Putamen (tissue), 1 donor: ENCODE data around the gene PATL2.
"Not testable (repeated sequence)": the region's sequence is repeated elsewhere in the genome, so short reads cannot be mapped to it uniquely, and the experiment has no call there.

Experiments
- DNase-seq: peaks from one replicate; pipeline ENCODE4 v3.0.0-alpha.2; 2016; ENCODE audit warnings: low spot score

Gene PATL2

GRCh38 chr15:44711096-44711742 lies at the start of gene PATL2, which contains the start of gene B2M:
Gene PATL2 (minus strand): TSS chr15:44711323. CDS start chr15:44676490, 34,833 bp downstream.
Gene B2M (plus strand): TSS chr15:44711517. CDS start chr15:44711547, 30 bp downstream.
- DNase-seq: peak; percentile 96

GRCh38 chr15:44753345-44753744 lies 42.2 kb upstream of the PATL2 start:
- DNase-seq: no peak

DNA sequence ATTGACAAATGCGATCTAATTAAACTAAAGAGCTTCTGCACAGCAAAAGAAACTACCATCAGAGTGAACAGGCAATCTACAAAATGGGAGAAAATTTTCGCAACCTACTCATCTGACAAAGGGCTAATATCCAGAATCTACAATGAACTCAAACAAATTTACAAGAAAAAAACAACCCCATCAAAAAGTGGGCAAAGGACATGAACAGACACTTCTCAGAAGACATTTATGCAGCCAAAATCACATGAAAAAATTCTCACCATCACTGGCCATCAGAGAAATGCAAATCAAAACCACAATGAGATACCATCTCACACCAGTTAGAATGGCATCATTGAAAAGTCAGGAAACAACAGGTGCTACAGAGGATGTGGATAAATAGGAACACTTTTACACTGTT lies 32.3 kb upstream of the PATL2 start:
- DNase-seq: not testable (repeated sequence)

DNA sequence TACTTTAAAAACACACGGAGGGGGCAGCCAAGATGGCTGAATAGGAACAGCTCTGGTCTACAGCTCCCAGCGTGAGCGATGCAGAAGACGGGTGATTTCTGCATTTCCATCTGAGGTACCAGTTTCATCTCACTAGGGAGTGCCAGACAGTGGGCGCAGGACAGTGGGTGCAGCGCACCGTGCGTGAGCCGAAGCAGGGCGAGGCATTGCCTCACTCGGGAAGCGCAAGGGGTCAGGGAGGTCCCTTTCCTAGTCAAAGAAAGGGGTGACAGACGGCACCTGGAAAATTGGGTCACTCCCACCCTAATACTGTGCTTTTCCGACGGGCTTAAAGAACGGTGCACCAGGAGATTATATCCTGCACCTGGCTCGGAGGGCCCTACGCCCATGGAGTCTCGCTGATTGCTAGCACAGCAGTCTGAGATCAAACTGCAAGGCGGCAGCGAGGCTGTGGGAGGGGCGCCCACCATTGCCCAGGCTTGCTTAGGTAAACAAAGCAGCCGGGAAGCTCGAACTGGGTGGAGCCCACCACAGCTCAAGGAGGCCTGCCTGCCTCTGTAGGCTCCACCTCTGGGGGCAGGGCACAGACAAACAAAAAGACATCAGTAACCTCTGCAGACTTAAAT lies 28.2 kb upstream of the PATL2 start:
- not testable (repeated sequence) for DNase-seq

DNA sequence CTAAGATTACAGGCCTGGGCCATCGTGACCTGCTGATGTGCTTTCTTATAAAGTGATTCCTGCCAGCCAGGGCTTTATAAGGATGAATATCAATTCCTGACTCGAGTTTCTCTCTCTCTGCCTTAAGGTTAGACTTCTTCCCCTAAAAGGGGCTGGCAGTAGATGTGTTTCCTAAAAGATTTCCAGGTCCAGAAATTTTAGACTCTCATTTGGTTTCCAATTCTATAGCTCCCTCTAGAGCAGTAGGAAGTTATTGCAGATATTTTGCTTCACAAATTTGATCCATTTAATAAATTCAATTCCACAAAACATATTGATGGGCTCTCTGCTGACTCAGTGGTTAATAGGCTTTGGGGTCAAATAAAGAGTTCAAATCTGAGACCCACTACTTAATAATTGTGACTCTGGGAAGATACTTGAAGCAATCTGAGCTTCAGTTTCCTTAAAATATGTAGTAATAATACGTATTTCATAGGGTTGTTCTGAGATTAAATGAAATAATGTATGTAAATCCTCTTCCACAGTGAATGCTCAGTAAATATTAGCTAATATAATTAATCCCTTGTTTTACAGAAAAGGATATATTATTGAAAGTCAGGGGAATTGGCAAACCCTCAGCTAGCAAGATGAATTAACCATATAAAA lies 27.3 kb upstream of the PATL2 start:
- DNase-seq: no peak

DNA sequence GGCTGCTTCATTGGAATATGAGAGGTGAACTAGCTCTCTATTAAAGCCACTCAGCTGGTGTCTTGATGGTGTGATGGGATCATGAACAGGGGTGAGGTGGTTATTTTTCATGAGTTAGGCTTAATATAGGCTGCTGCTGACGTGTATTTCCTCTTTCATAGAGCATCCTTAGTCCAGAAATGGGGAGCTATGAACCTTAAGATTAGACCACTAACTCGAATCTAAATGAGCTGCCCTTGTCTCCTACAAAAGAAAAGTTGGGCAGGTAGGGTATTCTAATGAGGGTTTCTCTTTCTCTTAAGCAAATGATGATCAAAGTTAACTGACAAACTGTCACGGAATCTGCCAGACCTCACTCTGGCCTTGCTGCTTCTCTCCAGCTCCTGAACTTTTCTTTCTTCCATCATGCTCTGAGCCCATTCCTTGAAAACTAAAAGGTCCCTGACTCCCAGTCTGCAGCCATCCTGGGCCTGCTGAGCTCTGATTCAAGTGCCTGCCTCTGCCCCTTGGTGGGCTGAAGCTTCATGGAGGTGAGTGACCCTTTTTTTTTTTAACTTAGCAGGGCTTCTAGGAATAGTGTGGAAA lies 25.1 kb upstream of the PATL2 start, which contains the start of gene TRIM69:
Gene TRIM69, plus strand, starts transcription at position 348 of the 585 bp plus-strand sequence. Its CDS starts 177 bp downstream, at position 525.
- no peak for DNase-seq

GRCh38 chr15:44735482-44736180 lies 24.5 kb upstream of the PATL2 start:
- DNase-seq: no peak

DNA sequence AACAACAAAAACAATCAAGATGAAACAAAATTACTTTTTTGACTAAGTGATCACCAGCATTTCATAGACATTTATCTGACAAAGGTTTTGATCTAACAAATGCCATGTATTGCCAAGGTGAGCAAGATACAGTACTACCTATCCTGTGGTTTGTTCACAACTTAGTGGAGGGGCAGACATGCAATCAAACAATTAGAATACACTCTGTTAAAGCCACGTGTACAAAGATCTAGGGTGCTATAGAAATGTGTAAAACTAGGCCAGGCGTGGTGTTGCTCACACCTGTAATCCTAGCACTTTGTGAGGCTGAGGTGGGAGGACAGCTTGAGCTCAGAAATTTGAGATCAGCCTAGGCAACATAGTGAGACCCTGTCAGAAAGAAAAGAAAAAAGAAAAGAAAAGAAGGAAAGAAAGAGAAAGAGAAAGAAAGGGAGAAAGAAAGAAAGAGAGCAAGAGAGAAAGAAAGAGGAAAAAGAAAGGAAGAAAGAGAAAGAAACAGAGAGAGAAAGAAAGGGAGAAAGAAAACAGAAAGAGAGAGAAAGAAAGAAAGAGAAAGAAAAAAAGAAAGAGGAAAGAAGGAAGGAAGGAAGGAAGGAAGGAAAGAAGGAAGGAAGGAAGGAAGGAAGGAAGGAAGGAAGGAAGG lies 23.8 kb upstream of the PATL2 start:
- no peak for DNase-seq

DNA sequence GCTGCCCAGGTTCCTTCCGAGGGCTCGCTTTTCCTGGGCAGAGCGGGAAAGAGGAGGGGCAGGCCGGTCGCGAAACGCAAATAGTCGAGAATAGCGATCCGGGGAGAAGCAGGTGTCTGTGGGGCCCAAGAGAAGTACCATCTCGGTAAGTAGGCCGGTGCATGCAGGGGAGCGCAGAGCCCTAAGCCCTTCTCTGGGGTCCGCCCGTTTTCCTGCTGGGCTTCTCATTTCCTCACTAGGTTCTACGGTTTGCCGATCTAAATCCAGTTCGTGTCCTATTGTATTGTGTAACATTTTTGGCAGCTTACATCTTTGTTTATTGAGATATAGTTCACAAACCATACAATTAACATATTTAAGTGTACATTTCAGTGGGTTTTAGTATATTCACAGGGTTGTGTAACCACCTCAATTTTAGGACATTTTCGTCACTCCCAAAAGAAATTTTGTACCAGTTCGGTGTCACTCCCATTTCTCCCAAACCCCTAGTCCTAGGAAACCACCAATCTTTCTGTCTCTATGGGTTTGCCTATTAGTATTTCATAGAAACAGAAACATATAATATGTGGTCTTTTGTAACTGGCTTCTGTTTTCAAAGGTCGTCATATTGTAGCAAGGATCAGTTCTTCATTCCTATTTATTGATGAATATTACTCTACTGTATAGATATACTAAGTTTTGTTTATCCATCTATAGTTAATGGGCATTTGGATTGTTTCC lies 18.4 kb upstream of the PATL2 start:
- no peak for DNase-seq

DNA sequence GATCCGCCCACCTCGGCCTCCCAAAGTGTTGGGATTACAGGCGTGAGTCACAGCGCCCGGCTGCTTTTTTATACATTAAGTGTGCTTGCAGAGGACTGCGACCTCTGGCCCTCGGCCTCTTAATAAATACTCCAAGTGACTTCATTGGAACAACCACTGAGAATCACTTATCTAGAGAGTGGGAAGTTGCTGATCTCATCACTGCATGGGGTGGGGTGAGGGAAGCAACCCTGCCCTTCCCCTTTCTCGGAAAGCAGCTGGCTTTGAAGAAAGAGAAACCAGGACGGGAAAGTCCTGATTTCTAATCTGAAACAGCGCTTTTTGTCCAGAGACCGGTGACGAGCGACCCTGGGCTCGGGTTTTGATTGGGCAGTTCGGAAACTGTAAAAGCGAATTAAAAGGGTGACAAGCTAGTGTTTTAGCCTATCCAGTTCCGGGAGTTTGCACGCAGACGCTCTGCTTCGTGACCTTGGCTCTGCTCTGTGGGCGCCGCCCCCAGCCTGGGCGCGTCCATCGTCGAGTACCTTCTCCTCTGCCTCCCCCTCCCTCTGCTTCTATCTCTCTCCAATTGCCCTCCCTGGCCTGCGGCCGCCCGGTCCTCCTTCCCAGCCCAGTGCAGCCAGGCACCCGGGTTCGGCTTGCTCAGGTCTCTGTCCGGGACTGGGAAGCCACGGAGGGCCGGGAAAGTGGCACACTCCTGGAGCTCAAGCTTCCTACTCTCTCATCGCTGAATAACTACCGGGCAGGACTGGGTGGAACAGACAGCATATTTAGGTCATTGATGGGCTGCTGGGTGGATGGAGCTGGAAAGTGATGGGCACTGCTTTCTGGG lies 17.7 kb upstream of the PATL2 start:
- peak; percentile 98 for DNase-seq

DNA sequence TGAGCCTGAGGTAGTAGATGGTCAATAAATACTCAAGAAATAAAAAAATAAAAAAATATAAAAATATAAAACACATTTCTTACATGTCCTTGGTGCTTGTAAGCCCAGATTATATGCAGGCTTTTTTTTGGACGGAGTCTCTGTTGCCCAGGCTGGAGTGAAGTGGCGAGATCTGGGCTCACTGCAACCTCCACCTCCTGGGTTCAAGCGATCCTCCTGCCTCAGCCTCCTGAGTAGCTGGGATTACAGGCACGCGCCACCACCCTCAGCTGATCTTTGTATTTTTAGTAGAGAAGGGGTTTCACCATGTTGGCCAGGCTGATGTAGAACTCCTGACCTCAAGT lies 17.1 kb upstream of the PATL2 start:
- not testable (repeated sequence) for DNase-seq

- DNase-seq: no peak
These were observed 16.5 kb upstream of the PATL2 start for GRCh38 chr15:44727485-44728231.

DNA sequence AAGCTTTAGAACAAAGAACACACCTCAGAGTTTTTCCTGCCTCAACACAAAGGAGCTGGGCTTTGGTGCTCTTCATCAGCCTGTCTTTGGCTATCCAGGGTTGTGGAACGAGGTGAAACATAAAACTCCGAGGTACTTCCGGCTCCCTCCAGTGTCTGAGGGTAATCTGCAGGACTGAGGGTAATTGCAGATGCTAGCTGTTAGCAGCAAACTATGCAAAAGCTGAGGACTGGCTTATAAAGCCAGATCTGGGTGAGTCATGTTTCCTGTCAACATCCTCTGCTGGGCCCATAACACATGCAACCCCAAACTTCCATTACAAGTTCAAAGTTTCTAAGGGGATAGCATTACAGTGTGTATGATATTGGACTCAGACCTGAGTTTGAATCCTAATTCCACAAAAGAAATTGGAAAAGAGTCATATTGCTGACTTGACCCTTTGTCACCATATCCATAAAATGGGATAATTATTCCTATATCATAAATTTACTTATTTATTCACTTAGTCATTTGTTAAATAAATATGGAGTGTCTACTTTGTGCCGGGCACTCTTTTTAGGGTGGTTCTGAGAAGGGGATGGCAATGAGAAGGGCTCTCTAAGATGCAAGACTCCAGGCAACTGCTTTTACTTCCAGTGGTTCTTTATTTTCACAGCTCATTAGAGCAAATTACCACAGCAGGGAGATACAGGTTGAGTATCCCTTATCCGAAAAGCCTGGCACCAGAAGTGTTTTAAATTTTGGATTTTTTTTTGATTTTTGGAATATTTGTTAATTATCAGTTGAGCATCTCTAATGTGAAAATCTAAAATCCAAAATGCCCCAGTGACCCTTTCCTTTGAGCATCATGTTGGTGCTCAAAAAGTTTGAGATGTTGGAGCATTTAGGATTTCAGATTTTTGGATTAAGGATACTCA lies 15.7 kb upstream of the PATL2 start:
- DNase-seq: no peak

DNA sequence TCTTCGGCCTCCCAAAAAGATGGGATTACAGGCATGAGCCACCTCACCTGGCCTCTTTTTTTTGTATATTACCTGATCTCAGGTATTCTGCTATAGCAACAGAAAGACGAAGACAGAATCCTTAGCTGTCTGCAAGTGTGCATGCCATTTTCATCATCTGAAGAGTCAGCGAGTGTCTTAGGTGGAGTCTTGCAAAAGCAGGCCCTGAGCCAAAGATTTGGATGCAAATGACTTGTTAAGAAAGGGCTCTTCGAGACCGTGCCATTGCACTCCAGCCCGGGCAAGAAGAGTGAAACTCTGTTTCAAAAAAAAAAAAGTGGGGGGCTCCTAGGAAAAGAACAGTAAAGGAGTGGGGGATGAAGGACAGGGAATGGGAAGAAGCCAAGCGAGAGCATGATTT lies 15.0 kb upstream of the PATL2 start:
- DNase-seq: no peak

DNA sequence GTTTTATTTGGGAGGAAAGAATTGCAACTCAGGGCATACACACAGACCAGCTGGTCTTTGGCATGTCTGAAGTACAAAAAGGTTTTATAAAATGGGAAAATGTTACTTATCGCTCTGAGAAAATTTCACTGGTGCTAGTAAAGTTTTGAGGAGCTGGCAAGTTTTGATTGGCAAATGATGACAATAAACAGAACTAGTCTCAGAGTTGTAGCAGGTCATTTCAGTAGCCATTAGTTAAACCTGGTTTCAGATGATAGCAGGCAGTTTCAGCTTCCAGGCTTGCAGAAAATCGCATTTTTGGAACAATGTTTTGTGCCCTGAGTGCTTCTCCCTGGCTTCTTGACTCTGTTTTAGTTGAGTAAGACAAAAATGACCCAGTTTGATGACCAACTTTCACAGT lies 10.9 kb upstream of the PATL2 start:
- no peak for DNase-seq

DNA sequence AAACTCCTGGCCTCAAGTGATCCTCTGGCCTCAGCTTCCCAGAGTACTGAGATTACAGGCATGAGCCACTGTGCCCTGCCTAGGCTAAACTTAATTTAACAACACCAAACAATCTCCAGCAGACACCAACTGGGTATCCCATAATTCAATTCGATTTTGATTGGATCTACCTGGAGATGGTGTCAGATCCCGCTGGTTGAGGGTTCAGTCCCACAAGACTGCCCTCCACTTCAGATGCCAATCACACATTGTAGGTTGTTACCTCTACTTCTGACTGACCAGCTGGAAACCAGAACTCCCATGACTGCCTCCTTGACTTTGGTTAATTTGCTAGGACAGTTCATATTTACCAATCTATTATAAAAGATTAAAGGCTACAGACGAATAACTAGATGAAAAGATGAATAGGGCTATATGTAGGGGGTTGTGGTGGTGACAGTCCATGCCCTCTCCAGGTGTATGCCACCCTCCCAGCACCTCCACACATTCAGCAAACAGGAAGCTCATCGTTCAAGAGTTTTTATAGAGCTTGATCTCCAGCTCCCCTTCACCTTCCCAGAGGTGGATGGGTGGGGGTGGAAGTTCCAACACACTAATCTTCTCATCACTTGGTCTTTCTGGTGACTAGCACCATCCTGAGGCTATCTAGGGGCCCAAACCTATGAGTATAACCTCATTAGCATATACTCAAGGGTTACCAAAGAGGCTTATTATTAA lies 9.5 kb upstream of the PATL2 start:
- no peak for DNase-seq

- DNase-seq: not testable (repeated sequence)
These were observed 8.9 kb upstream of the PATL2 start for GRCh38 chr15:44720000-44720435.
